Measurements from ENCODE around the gene PROK2. TPM values are rescaled to one million over a fixed set of nuclear protein-coding genes. Genes with fewer than 3 reads are reported as not detected.

Gene PROK2, protein sequence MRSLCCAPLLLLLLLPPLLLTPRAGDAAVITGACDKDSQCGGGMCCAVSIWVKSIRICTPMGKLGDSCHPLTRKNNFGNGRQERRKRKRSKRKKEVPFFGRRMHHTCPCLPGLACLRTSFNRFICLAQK
- total RNA-seq: 1 to 10 TPM in 1 of 2 donors, not detected in 1; 2.0 TPM
- polyA plus RNA-seq (ENCODE audit: insufficient read length in 2 of 2): under 1 TPM; 0.14 to 0.33 TPM
- long read RNA-seq, donor 1: 0 reads
- long read RNA-seq, donor 2: 0 reads
- long read RNA-seq, donor 3: 0 reads
- long read RNA-seq, donor 4: 0 reads

DNA sequence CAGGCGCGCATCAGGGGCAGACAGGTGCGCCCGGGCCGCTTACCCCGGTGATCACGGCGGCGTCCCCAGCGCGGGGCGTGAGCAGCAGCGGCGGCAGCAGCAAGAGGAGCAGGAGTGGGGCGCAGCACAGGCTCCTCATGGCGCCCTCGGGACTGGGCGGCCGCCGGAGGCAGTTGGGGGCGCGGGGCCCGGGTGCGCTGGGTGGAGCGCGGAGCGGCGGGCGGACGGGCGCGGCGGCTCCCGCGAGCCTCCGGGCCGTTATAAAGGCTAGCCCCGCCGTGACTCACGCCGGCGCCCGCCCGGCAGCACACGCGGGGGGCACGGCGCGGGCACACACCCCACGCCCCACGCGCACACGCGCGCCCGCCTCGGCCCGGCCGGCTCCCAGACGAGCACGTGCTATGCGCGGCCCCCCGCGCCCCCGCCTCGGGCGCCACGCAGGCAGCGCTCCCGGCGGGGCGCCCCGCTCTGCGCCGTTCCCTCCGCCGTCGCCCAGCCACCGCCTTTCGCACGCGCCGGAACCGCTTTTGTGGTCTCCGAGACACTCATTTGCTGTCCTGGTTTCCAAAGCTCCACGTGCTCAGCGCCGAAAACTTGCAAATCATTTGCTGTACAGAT, at the start of gene PROK2:
TSS of gene PROK2 (minus strand) at position 235 of the 618 bp plus-strand sequence. CDS start at position 139, 96 bp downstream.
- Histone ChIP-seq H3K27me3 (ENCODE audit: control insufficient read depth, insufficient read depth, low read length) (peaks cover 60% of the 10 kb centered on the region), H3K27ac (ENCODE audit: low read depth, low read length) (no peak within 1 kb of the TSS), H3K9me3 (ENCODE audit: control insufficient read depth, insufficient read depth, low read length) (no peaks in the 10 kb centered on the region), H3K36me3 (ENCODE audit: control insufficient read depth, insufficient read depth, low read length) (no peaks in the 10 kb centered on the region), H3K4me1 (ENCODE audit: control insufficient read depth, insufficient read depth, low read length) (peaks cover 16% of the 10 kb centered on the region), H3K4me3 (ENCODE audit: low read depth, low read length) (no peak within 1 kb of the TSS)
- DNase-seq (ENCODE audit: low read depth in 4 of 6, low spot score in 6 of 6): peak in 2 of 6 donors; percentile 59 to 65
- whole genome bisulfite sequencing (ENCODE audit: insufficient coverage): under 1% methylated on average over 89 of the region's 89 CpGs

DNA sequence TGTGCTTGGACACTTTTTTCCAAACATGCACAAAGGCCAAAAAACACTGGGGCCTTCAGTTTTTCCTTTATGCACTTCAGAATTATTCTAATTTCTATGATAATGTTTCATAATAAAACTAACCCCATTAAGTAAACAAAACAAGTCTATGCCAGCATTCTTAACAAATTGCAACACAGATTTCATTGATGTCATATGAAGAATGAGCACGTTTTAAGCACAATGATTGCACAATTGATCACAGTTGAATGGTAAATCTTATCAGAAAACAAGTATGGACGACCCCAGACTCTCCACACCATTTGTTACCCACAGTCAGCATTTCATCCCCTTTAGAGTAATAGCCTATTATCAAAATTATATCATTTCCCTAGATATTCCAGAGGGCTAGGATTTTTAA, 46.7 kb upstream of the PROK2 start:
- no peak overlapping the region for H3K27ac ChIP-seq (ENCODE audit: low read depth, low read length)
- WGBS (ENCODE audit: insufficient coverage): no CpG with 5 or more reads among the region's 2 CpGs
- H3K4me3 ChIP-seq (ENCODE audit: low read depth, low read length): no peak overlapping the region
- H3K36me3 ChIP-seq (ENCODE audit: control insufficient read depth, insufficient read depth, low read length): no peaks in the 10 kb centered on the region
- DNase-seq (ENCODE audit: low read depth in 4 of 6, low spot score in 6 of 6): no peak
- no peaks in the 10 kb centered on the region for H3K27me3 ChIP-seq (ENCODE audit: control insufficient read depth, insufficient read depth, low read length)
- H3K4me1 ChIP-seq (ENCODE audit: control insufficient read depth, insufficient read depth, low read length): no peaks in the 10 kb centered on the region
- H3K9me3 ChIP-seq (ENCODE audit: control insufficient read depth, insufficient read depth, low read length): no peaks in the 10 kb centered on the region

DNA sequence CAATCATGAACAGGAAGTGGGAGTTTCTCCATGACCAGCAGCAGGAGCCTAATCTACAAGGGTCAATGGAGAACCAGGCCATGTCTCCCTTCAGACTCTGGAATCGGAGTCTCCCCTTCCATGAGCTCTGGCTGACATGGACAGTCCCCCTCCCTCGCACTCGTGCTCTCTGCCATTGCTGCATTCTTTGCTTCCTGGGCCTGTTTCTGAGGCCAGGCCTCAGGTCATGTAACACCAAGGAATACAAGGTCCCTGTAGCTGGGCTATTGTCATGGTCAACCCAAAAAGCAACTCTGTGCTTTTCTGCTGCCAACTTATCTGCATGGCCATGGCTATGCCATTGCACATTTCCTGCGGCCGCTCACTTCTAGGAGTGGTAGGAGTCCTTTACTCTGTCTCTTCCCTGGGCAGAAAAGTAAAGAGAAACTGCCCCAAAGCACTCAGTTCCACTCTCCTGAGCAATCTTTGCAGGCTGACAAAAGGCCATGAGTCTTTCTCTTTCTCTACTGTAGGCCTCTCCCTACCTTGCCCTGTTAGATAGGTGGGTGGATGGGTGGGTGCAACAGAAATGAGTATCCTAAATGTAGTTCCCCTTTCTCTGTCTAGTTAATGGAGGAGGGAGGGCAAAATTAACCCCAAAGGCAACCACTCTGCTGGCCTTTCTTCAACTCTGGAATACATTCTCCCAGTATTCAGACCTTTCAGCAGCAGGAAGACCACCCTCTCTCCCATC, 40.8 kb upstream of the PROK2 start:
- H3K36me3 ChIP-seq (ENCODE audit: control insufficient read depth, insufficient read depth, low read length): no peaks in the 10 kb centered on the region
- 98% methylated on average over 5 of the region's 5 CpGs for WGBS (ENCODE audit: insufficient coverage)
- no peaks in the 10 kb centered on the region for H3K4me1 ChIP-seq (ENCODE audit: control insufficient read depth, insufficient read depth, low read length)
- H3K27ac ChIP-seq (ENCODE audit: low read depth, low read length): no peak overlapping the region
- no peak overlapping the region for H3K4me3 ChIP-seq (ENCODE audit: low read depth, low read length)
- DNase-seq (ENCODE audit: low read depth in 4 of 6, low spot score in 6 of 6): no peak
- H3K27me3 ChIP-seq (ENCODE audit: control insufficient read depth, insufficient read depth, low read length): no peaks in the 10 kb centered on the region
- no peaks in the 10 kb centered on the region for H3K9me3 ChIP-seq (ENCODE audit: control insufficient read depth, insufficient read depth, low read length)

DNA sequence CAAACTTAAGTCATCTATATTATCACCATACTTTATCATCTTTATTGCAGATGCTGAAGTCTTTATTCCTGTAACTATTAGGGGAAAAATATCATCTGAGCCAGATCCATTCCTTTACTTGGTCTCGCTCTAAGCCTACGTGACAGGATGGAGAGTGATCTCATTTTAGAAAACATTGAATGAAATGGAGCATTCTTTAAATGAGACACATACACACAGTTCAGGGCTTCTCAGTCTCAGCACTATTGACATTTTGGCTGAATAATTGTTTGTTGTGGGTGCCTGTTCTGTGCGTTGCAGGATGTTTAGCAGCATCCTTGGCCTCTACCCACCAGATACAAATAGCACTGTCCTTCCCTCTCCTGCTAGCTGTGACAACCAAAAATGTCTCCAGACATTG, 36.2 kb upstream of the PROK2 start:
- DNase-seq (ENCODE audit: low read depth in 4 of 6, low spot score in 6 of 6): peak in 2 of 6 donors; percentile 5 to 28
- Histone ChIP-seq H3K27ac (ENCODE audit: low read depth, low read length) (no peak overlapping the region), H3K27me3 (ENCODE audit: control insufficient read depth, insufficient read depth, low read length) (no peaks in the 10 kb centered on the region), H3K9me3 (ENCODE audit: control insufficient read depth, insufficient read depth, low read length) (no peaks in the 10 kb centered on the region), H3K4me3 (ENCODE audit: low read depth, low read length) (no peak overlapping the region), H3K36me3 (ENCODE audit: control insufficient read depth, insufficient read depth, low read length) (no peaks in the 10 kb centered on the region), H3K4me1 (ENCODE audit: control insufficient read depth, insufficient read depth, low read length) (no peaks in the 10 kb centered on the region)
- WGBS (ENCODE audit: insufficient coverage): no CpG with 5 or more reads among the region's 3 CpGs

DNA sequence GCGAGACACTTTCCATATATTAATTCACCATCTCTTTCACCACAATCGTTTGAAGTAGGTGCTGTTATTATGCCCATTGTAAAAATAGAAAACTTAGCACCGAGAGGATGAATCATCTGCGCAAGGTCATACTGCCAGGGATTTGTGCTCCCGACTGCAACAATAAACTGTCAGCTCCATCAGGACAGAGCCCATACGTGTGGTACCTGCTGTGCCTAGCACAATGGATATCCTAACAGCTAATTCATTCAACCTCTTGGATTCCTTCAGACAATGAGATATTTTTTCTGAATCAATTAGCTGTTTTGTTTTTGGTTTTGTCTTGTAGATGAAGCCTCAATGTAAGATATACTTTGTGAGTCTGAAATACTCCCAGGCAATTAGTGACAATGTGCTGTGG, 32.3 kb upstream of the PROK2 start:
- WGBS (ENCODE audit: insufficient coverage): 70% methylated on average over 3 of the region's 6 CpGs
- no peaks in the 10 kb centered on the region for H3K9me3 ChIP-seq (ENCODE audit: control insufficient read depth, insufficient read depth, low read length)

DNA sequence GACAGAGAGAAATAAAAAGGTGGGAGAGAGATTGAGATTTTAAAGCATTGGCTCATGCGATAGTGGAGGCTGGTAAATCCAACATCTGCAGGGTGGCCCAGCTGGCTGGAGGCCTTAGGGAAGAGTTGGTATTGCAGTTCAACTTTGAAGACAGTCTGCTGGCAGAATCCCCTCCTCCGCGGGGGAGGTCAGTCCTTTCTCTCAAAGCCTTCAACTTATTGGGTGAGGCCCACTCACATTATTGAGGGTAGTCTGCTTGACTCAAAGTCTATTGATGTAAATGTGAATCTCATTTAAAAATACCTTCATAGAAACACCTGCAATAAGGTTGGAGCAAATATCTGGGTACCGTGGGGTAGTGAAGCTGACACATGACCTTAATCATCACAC, 31.8 kb upstream of the PROK2 start:
- Histone ChIP-seq H3K27ac (ENCODE audit: low read depth, low read length) (no peak overlapping the region), H3K4me3 (ENCODE audit: low read depth, low read length) (no peak overlapping the region), H3K9me3 (ENCODE audit: control insufficient read depth, insufficient read depth, low read length) (no peaks in the 10 kb centered on the region), H3K36me3 (ENCODE audit: control insufficient read depth, insufficient read depth, low read length) (no peaks in the 10 kb centered on the region), H3K27me3 (ENCODE audit: control insufficient read depth, insufficient read depth, low read length) (no peaks in the 10 kb centered on the region), H3K4me1 (ENCODE audit: control insufficient read depth, insufficient read depth, low read length) (no peaks in the 10 kb centered on the region)
- no CpG with 5 or more reads among the region's 4 CpGs for WGBS (ENCODE audit: insufficient coverage)
- no peak for DNase-seq (ENCODE audit: low read depth in 4 of 6, low spot score in 6 of 6)

More for the DNA sequence above, 32.3 kb upstream of the PROK2 start:
- no peaks in the 10 kb centered on the region for H3K4me1 ChIP-seq (ENCODE audit: control insufficient read depth, insufficient read depth, low read length)
- H3K27ac ChIP-seq (ENCODE audit: low read depth, low read length): no peak overlapping the region
- H3K36me3 ChIP-seq (ENCODE audit: control insufficient read depth, insufficient read depth, low read length): no peaks in the 10 kb centered on the region
- no peaks in the 10 kb centered on the region for H3K27me3 ChIP-seq (ENCODE audit: control insufficient read depth, insufficient read depth, low read length)
- H3K4me3 ChIP-seq (ENCODE audit: low read depth, low read length): no peak overlapping the region
- no peak for DNase-seq (ENCODE audit: low read depth in 4 of 6, low spot score in 6 of 6)

DNA sequence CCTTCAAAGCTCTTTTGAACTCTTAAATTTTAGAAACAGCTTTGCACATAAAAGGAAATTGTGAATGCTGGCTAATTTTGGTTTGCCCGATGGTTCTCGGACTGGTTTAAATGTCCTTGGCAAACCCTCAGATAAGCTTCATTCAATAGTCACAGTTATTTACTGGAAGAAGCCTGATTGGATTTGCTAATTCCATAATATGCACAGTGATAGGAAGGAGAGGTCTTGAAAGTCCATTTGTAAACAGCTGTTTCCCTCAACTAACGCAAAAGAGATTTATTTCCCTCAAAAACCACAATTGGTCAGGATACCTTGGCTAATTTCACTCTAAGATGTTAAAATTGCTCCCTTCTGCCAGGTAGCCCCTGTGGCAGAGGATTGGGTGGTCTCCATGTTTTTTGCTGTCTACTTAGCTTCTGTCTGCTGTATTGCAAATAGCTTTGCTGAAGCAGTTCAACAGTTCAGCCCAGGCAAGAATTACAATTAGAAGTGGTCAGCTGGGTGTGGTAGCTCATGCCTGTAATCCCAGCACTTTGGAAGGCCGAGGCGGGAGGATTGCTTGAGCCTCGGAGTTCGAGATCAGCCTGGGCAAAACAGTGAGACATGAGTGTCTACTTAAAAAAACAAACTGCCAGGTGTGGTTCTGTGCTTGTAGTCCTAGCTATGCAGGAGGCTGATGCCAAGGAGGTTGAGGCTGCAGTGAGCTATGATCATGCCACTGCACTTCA, 30.6 kb upstream of the PROK2 start:
- no peaks in the 10 kb centered on the region for H3K27me3 ChIP-seq (ENCODE audit: control insufficient read depth, insufficient read depth, low read length)
- 90% methylated on average over 4 of the region's 7 CpGs for WGBS (ENCODE audit: insufficient coverage)

DNA sequence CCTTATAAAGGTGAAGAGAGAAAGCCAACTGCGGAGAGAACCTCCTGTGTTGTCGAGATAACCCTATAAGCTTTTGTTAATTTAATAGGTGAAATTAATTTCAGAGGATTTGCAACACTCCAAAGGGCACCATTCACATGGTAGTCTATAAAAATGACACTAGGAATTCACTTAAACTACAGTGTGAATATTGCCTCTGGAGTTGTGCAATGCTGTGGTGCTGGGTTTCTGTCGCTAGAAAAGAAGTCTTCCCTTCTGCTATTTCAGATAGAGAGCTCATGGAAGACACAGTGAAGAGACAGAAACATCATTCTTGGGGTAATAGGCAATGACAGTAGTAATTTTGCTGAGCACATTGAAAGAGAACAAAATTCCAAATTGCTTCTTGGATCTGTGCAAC, 28.8 kb upstream of the PROK2 start:
- Histone ChIP-seq H3K27ac (ENCODE audit: low read depth, low read length) (no peak overlapping the region), H3K4me1 (ENCODE audit: control insufficient read depth, insufficient read depth, low read length) (no peaks in the 10 kb centered on the region), H3K4me3 (ENCODE audit: low read depth, low read length) (no peak overlapping the region), H3K36me3 (ENCODE audit: control insufficient read depth, insufficient read depth, low read length) (no peaks in the 10 kb centered on the region), H3K27me3 (ENCODE audit: control insufficient read depth, insufficient read depth, low read length) (no peaks in the 10 kb centered on the region), H3K9me3 (ENCODE audit: control insufficient read depth, insufficient read depth, low read length) (no peaks in the 10 kb centered on the region)
- 60% methylated on average over 1 of the region's 3 CpGs for WGBS (ENCODE audit: insufficient coverage)
- no peak for DNase-seq (ENCODE audit: low read depth in 4 of 6, low spot score in 6 of 6)

More for the DNA sequence above, 30.6 kb upstream of the PROK2 start:
- Histone ChIP-seq H3K27ac (ENCODE audit: low read depth, low read length) (no peak overlapping the region), H3K9me3 (ENCODE audit: control insufficient read depth, insufficient read depth, low read length) (no peaks in the 10 kb centered on the region), H3K4me3 (ENCODE audit: low read depth, low read length) (no peak overlapping the region), H3K36me3 (ENCODE audit: control insufficient read depth, insufficient read depth, low read length) (no peaks in the 10 kb centered on the region), H3K4me1 (ENCODE audit: control insufficient read depth, insufficient read depth, low read length) (no peaks in the 10 kb centered on the region)
- DNase-seq (ENCODE audit: low read depth in 4 of 6, low spot score in 6 of 6): no peak

DNA sequence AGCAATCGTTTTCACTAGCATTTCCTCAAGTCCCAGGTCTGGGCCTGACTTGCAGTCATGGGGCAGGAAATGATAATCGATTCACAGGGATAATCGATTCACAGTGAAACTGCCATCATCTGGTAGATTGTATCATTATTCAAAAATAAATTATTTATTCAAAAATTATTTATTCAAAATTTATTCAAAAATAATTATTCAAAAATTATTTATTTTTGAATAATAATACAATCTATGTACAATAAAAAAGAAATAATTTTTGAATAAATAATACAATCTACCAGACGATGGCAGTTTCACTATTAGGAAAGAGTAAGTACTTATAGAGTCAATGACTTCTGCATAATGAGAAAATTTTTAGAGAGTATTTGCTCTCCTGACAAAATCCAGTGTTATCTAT, 28.1 kb upstream of the PROK2 start:
- 86% methylated on average over 1 of the region's 4 CpGs for WGBS (ENCODE audit: insufficient coverage)

More for the DNA sequence above, 28.1 kb upstream of the PROK2 start:
- H3K4me3 ChIP-seq (ENCODE audit: low read depth, low read length): no peak overlapping the region
- H3K9me3 ChIP-seq (ENCODE audit: control insufficient read depth, insufficient read depth, low read length): no peaks in the 10 kb centered on the region
- DNase-seq (ENCODE audit: low read depth in 4 of 6, low spot score in 6 of 6): no peak
- H3K4me1 ChIP-seq (ENCODE audit: control insufficient read depth, insufficient read depth, low read length): no peaks in the 10 kb centered on the region
- H3K27me3 ChIP-seq (ENCODE audit: control insufficient read depth, insufficient read depth, low read length): no peaks in the 10 kb centered on the region
- no peaks in the 10 kb centered on the region for H3K36me3 ChIP-seq (ENCODE audit: control insufficient read depth, insufficient read depth, low read length)
- no peak overlapping the region for H3K27ac ChIP-seq (ENCODE audit: low read depth, low read length)
